Dermis blood vessel endothelial cell (primary cell): ENCODE measurements around the gene GRK3. TPM values are rescaled to one million over a fixed set of nuclear protein-coding genes. Genes with fewer than 3 reads are reported as not detected.
A peak's percentile ranks its signal among the peaks of the same experiment; 100 is the strongest.
"Not testable (repeated sequence)": the region's sequence is repeated elsewhere in the genome, so short reads cannot be mapped to it uniquely, and the experiment has no call there.

Source experiments
- DNase-seq: peaks from one replicate; pipeline ENCODE4 v3.0.0; 2010
- total RNA-seq: library from RNA; depleted of rRNA; stranded (reverse); fragments of >200 nt; gene quantifications from 2 replicates; pipeline ENCODE4 v1.2.3, GENCODE V29; 2014

GRK3 gene
- total RNA-seq, 1 donor from 2014 or later: 0.51 TPM

DNA sequence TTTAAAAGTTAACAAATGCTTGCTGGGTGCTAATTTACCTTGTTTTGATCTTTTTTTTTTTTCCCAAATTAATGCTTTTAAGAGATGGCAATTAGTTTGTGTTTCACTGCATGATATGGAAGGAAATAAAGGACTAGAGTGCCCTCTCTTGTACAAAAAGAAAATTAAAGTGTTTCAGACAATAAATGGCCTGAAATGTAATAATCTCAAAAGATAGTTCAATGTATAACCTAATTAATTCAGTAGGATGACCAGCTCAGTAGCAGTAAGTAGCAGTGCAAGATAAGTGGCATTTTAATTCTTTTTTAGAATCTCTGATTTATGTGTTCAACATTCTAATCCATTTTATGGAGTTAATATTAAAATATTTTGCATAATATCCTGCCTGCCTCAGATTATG, 137.6 kb downstream of the GRK3 start:
- DNase-seq: peak; percentile 34

DNA sequence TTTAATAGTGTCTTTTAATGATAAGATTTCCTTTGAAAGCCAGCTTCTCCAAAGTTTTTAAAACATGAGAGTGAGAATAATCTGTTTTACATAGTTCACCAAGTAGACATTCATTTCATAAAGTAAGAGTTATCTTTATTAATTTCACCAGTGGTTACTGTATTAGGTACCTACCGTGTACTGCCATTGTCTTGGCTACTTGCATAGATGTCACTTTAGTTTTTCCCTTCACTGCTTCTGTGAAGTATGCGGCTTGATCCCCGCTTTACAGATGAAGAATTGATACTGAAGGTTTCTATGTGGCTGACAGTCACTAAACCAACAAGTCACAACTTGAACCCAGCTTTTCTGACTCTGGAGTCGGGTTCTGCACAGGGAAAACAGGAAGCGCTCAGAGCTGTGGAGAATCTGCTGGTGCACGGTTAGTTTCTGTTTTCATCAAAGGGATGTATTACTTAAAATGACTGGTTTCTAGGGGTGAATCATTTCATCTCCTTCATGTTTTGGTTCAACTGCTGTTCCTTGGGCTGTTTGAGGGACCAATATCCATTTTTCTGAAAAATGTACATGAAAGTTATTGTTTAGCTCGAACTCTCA, 138.2 kb downstream of the GRK3 start:
- DNase-seq: peak; percentile 10

DNA sequence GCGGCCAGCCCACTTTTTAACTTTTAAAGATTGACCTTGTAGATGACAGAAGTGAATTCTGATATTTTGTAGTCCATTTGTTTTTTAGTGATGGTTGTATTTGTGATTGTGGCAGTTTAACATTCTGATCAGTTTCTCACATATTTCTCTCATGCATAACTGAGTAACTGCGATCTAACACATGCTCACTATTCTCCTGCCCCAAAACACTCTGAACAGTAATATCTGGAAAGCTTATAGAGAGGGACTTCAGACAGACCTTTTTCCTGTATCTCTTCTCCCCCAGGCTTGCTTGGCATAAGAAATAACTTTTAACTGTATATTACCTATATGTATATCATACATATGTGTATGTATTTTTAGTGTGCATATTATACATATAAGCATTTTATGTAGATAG, 140.2 kb downstream of the GRK3 start:
- DNase-seq: no peak

DNA sequence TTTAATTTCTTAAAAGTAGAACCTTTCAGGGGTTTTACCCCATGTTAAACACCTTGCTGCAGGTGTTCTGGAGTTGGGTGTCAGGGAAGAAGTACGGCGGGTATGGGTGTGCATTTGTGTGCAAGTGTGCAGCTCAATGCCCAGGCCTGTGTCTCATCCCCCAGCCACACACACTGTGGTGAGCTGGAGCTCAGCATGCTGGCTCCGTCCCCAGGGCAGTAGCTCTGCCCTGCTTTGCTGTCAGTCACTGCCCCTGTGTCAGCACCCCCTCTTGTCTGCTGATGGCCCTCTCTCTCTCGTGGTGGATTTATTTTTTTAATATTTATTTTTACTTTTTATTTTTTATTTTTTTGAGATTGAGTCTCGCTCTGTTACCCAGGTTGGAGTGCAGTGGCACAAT, 141.7 kb downstream of the GRK3 start:
- no peak for DNase-seq

DNA sequence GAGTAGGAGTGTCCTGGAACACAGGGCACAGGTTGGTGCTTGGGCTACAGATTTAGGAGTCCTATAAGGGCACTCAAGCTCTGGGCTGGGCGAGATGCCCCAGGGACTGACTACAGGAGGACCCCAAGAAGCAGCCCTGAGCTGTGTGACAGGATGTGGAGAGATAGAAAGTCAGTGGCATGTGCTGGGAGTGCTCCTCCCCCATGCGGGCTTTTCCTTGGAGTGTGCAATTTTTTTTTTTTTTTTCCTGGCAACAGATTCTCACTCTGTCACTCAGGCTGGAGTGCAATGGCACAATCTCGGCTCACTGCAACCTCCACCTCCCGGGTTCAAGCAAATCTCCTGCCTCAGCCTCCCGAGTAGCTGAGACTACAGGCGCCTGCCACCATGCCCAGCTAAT, 144.0 kb downstream of the GRK3 start:
- DNase-seq: not testable (repeated sequence)

DNA sequence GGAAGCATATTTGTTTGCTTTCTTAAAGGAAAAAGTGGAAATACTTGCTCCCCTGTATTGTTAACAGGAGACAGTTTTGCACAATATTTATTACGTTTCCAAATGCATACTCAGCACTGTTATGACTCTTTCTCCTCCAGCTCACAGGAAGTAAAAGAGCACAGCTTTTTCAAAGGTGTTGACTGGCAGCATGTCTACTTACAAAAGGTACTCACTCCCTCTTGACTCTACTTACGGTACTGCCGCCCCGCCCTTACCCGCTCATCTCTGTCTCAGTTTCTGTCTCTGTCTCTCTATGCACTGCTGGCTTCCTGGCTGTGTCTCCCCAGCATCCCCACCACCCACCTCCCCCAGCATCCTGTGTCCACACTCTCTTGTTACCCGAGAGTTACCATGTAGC, 145.3 kb downstream of the GRK3 start:
- no peak for DNase-seq

DNA sequence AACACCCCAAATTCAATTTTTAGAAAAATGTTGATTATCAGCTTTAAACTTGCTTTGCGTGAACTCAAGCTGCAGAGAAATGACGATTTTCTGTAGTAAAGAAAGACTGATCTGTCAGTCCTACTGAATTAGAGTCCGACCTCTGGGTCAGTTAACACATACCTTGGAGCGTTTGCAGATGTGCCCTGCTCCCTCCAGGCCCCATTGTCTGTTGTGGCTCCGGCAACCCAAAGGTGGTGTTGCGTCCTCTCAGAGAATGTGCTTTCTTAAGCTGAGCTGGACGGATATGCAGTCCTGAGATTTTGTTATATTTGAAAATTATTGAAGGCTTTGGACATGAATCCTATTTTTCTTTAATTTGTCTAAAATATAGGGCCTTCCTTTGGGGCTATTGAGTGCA, 146.0 kb downstream of the GRK3 start:
- no peak for DNase-seq

DNA sequence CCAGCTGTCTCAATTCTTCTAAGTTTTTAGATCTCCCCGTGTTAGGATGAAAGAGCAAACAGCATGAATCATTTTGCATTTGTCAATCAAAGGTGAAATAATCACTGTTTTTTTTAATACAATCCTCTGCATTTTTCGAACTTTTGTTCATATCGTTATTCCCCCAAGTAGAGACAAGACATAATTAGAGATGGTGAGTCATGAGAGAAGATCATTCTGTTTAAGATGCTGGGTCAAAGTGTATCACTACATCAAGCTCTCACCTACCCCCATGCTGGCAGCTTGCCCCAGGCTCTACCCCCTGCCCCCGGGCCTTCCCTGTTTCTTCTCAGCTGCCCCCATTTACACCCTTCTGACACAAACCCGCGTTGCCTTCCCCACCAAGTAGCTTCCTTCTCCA, 147.0 kb downstream of the GRK3 start:
- DNase-seq: no peak

DNA sequence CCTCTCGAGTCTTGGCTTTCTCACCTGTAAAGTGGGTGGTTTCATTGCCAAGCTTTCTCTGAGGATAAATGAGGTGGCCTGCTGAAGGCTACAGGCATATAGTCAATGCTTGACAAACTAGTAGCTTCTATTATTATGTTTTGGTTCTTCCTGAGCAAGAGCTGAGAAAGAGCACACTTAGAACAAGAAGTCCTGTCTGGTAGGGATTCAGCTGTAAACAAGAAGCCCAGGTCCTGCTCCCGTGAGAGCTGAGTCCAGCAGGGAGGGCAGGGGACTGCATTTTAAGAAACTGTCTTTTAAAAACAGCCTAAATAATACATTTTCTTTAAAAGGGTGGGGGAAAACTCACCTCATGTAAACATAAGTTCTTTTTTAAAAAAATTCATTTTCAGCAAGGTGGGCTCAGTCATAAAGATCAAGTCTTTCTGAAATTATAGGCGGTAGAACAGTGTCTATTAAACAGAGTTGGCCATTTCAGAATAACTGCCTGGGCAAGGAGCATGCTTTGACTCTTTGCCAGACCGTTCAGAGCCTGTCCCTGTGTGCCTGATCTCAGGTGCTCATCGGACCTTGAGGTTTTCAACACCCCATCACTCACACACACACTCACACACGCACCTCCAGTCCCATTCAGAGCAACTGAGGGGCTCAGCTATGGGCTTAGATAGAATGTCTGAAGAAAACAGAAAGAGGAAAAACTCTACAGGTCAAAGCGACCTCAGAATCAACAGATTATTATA, 148.4 kb downstream of the GRK3 start:
- no peak for DNase-seq

DNA sequence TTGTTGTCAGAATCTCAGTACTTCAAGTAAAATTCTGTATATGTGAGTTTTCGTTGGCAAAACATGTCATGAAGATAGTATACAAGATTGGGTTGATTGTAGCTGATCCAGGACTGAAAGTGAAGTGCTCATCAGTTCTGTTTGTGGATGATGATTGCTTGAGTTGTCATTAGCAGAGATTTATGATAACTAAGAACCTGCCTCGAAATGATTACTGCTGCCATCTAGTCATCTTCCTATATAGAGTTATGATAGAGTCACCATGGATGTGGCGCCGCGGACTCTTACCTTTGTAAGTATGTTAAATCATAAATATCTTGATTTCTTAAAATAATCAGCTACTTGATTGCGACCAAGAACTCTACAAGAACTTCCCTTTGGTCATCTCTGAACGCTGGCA, 149.6 kb downstream of the GRK3 start:
- no peak for DNase-seq

DNA sequence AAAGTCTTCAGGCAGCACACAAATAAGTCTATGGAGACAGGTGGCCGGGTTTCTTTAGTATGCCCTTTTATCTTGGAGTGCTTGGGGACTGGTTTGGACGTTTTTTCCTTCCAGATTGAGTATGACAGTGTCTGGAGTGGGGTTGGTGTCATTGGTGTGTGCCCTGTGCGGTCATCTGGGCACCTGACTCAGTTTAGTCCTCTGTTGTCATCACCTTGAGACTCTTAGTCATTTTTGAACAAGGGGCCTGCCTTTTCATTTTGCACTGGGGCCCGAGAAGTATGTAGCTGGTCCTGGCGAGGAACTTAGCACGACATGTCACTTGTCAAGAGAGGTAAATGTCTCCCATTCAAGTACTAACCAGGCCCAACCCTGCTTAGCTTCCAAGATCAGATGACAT, 150.3 kb downstream of the GRK3 start:
- DNase-seq: no peak

DNA sequence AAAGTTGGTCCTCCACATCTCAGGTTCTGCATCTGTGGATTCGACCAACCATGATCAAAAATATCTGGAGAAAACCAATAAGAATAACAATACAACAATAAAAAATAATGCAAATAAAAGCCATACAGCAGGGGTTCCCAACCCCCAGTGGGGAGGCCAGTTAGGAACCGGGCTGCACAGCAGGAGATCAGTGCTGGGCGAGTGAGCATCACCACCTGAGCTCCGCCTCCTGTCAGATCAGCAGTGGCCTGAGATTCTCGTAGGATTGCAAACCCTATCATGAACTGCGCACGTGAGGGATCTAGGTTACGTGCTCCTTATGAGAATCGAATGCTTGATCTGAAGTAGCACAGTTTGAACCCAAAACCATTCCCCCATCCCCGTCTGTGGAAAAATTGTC, 152.2 kb downstream of the GRK3 start:
- DNase-seq: no peak

DNA sequence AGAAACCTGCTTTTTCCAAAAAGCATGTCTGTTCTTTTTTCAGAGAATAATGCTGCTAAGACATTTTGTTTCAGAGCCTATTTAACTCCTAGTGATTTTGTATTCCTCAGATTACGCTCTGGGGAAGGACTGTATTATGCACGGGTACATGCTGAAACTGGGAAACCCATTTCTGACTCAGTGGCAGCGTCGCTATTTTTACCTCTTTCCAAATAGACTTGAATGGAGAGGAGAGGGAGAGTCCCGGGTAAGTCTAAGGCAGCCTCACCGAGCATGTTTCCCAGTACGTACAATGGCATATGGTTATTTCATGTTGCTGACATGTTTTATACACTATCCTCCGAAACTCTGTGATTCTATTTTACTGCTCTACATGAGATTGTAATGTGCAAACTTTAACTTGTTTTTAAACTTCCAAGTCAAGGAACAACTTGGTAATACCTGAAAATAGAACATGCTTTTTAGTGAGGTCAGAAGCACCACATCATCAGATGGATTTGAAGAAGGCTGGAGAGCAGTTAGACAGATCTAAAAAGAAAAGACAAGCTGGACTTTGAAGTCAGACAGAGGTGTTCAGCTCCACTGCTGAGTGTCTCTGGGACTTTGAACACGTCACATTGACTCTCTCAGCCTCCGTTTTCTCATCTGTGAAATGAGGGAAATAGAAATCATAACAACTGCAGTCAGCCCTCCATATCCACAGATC, 153.8 kb downstream of the GRK3 start:
- DNase-seq: no peak

DNA sequence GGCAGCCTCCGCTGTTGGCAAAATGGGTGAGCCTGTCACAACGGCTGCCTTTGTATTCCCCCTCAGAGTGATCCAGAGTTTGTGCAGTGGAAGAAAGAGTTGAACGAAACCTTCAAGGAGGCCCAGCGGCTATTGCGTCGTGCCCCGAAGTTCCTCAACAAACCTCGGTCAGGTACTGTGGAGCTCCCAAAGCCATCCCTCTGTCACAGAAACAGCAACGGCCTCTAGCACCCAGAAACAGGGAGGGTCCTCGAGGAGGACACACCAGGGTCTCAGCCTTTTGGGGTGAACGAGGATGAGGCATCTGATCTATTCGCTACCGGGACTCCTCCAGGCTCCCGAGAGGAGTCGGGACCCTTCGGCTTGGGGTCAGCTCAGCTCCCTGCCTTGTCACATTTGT, 157.7 kb downstream of the GRK3 start:
- DNase-seq: no peak

DNA sequence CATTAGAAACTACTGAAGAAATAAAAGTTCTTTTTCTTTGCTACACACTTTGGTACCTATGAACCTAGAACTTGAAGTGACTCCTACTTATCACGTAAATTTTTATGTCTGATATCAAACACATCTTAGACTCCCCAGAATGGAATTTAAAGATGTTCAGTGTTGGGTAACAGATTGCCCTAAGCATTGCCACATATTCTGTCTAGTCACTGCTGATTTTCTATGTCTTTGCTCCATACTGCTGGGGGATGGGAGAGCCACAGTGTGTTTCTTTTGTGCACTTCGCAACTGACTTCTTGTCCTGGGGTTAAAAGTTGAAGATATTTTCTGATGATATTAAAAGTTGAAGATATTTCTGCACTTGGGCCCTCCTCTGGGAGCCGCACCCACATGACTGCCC, 158.2 kb downstream of the GRK3 start:
- DNase-seq: no peak

DNA sequence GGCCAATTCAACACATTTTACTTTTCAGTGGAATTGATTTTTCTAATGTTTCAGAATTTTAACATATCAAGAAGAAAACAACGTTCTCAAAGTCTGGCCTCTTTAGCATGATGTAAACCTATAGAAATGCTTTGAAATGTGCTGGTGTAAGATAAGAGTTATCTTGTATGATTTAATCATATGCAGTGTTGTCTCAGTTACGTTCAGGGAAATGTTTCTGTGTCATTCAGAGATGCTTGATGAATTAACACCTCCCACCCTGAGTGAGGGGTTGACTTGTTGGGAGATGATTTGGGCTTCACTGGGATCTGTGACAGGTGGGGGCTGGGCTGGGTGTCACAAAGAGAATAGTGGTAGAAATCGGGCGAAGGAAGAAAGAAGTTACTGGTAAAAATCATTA, 161.8 kb downstream of the GRK3 start:
- no peak for DNase-seq

DNA sequence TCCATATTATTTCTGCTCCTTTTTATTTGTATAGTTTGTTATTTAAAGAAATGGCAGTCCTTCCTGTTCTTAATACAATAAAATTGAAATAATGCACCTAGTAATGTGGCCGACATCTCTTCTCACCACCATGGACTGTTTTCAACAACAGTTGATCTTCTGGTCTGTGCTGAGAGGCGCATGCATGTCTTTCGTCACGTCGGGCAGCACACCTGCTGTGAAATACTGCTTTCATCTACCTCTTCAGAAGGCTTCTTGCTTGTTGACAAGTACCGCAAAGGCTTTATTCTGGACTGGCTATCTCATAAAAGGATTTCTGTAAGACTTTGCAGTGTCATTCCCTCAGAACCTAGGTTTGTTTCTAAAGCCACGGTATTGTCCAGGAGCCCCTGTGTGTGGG, 163.6 kb downstream of the GRK3 start:
- no peak for DNase-seq

DNA sequence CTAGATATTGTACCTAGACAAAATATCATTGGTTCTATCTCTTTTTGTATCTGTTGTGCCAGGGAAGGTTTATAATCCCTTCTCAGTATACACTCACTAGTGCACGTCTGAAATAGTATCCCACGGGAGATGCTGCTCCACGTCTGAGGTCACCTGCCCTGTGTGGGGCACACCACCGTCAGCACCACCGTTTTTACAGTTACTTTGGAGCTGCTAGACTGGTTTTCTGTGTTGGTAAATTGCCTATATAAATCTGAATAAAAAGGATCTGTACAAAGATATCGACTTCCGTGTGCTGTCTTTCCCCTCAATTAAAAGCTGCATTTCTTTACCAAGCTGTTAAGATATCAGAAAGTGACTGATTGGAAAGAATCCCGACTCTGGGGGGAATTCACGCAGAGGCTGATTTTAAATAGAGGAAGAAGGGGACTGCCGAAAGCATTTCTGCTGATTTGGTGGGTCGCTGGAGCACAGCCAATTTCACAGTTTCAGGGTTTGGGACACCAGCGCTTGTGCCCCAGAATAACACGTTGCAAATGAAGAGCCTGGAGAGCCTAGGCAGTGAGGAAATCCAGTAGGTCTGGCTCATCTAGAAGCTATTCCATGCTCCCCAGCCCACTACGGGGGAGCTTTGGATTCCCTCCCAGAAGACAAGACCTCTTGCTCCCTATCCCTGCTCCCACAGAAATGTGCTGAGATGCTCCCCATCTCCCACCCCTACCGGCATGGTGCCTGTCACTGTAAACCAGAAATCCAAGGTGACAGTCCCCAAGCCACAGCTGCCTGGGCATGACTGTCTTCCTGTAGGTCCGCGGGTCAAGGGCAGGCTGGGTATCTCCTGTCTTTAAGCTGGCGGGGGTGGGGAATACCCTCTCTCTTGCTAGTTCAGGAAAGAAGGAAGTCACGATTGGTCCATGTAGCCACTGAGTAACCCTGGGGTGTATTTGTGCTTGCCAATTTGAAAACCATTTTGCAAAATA, 164.8 kb downstream of the GRK3 start:
- DNase-seq: no peak

DNA sequence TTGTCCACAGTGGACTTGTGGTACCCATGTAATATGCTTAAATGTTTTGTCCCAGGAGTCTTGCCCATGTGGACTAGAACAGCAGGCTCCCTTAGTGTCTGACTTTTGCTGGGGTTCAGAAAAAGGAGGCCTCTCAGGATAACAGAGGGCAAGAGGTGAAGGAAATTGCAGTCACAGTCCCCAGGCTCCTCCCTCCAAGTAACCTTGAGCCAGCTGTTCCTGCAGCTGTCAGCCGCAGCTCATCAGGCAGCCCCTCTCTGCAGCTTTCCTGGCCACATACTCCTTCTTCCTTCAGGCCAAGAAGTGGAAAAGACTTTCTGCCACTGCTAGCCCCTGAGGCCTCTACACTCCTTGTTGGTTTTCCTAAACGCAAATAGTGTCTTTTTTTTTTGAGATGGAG, 171.2 kb downstream of the GRK3 start:
- DNase-seq: no peak

DNA sequence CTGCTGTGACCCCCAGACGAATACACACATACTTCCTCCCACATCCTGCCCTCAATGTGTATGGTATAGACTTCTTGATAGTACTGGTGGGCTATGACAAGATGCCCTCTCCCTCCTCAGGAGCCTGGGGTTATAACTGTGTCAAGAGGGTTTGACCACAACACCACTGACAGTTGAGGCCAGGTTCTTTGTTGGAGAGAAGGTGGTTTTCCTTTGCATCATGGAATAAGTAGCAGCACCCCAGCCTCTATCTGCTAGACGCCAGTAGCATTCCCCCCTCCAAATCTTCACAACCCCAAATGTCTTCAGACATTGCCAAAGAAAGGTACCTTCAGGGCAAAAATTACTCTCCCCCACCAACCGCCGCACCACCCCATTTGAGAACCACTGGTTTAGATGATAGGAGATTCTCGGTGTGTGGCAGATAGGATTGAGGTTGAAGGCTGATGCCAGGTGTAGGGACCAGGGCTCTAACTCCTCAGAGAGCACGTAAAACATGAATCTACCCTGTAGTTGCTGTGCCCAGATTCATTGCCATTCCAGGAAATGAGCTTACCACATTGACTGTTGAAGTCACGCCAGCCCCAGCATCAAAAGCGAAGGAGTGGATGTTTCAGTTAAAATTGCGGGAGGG, 172.0 kb downstream of the GRK3 start:
- DNase-seq: no peak

DNA sequence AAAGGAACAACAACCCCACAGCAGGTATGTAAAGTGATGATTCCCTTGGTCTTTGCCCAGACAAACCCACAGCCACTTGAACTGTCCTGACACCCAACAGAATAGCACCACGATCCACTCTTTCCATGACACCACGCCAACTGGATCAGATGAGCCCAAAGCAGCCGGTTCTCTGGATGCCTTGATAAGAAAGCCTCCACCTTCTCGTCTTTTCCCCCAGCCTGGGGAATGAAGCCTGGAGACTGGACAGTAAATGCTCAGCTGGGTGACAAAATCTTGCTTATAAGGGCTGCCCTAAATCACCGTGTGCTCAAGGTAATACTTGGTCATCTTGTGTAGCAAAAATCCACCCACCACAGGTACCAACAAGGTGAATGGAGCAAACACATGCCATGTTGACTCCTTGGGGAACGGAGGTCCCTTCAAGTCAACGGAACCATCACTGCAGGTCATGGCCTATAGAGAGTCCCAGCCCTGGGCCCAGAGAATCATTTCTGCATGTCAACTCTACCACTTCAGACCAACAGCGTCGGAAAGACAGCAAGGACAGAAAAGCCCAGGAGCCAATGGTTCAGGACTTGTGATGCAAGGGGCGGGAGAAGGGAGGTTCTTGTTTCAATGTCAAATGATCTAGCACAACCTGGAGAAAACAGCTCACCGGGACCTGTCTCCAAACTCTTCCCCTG, 175.3 kb downstream of the GRK3 start:
- no peak for DNase-seq
